GM12878 (cell line): ENCODE measurements around the gene DAAM2. TPM values are rescaled to one million over a fixed set of nuclear protein-coding genes. Genes with fewer than 3 reads are reported as not detected.

Experiments
- ATAC-seq: fragments of 200-7000 bp; cut with Tn5 transposase; 3 replicates; pipeline ENCODE4 v1.9.1; 2020; ENCODE audit warnings: mild to moderate bottlenecking, moderate library complexity
- BruUV-seq: library from RNA; stranded (reverse); fragments of 400-500 nt; replicated peaks from 2 replicates; lab custom pipeline; 2021; lab: Mats Ljungman, UMichigan
- CTCF ChIA-PET: fragments of 300-600 bp; sonication (Branson Sonifier 250); formaldehyde crosslinking; extraction: SDS; loops from one replicate; lab custom pipeline; 2021; ENCODE audit warnings: inconsistent platforms; lab: Yijun Ruan, JAX
- POLR2A ChIA-PET: fragments of 350-600 bp; formaldehyde crosslinking; extraction: SDS; loops from one replicate; lab custom pipeline; 2021; ENCODE audit warnings: inconsistent platforms; lab: Charles Lee
- RAD21 ChIA-PET: fragments of 300-600 bp; sonication (Branson Sonifier 250); formaldehyde crosslinking; loops from one replicate; lab custom pipeline; 2023; ENCODE audit warnings: antibody characterized with exemption; ENCODE audit not compliant: unreplicated experiment; lab: Charles Lee
- SMC1A ChIA-PET: fragments of 300-600 bp; sonication (Branson Sonifier 250); formaldehyde crosslinking; loops from one replicate; lab custom pipeline; 2023; ENCODE audit not compliant: unreplicated experiment, uncharacterized antibody; lab: Charles Lee
- DNase-seq: peaks from one replicate; pipeline ENCODE4 v3.0.0-alpha.2; 2011; ENCODE audit warnings: low read depth, low spot score
- FAIRE-seq: peaks from 3 replicates; lab custom pipeline; 2011; peaks lifted over from hg19 to GRCh38; lab: Jason Lieb, UNC
- H2AFZ ChIP-seq: 2 replicates; pipeline ENCODE4 v1.6.0; 2011; ENCODE audit warnings: low read depth, low read length, control low read depth; ENCODE audit not compliant: control insufficient read depth
- H3K27ac ChIP-seq: 2 replicates; pipeline ENCODE4 v1.5.1; 2011; ENCODE audit warnings: control low read depth; ENCODE audit not compliant: control insufficient read depth, insufficient read depth
- H3K27me3 ChIP-seq, 2 experiments: replicated peaks in 1 of 2; 2 replicates each; pipeline versions ENCODE4 v1.6.0 to v1.6.1; 2011; ENCODE audit warnings: low read length in 1 of 2; ENCODE audit not compliant: control insufficient read depth in 2 of 2, insufficient read depth in 2 of 2
- H3K36me3 ChIP-seq, 2 experiments: 2 replicates each; pipeline ENCODE4 v1.5.1; 2011; ENCODE audit warnings: low read length in 1 of 2; ENCODE audit not compliant: control insufficient read depth in 2 of 2, insufficient read depth in 2 of 2
- H3K4me1 ChIP-seq: 2 replicates; pipeline ENCODE4 v1.6.1; 2011; ENCODE audit warnings: mild to moderate bottlenecking, low read length, moderate library complexity, mixed read lengths; ENCODE audit not compliant: control insufficient read depth, insufficient read depth
- H3K4me2 ChIP-seq: 2 replicates; pipeline ENCODE4 v1.6.0; 2011; ENCODE audit warnings: control low read depth; ENCODE audit not compliant: control insufficient read depth, insufficient read depth
- H3K4me3 ChIP-seq: fragments of 200-600 bp; sonication (generic); 2 replicates; pipeline ENCODE4 v1.5.1; 2016
- H3K79me2 ChIP-seq: 2 replicates; pipeline ENCODE4 v1.6.0; 2011; ENCODE audit warnings: low read length; ENCODE audit not compliant: control insufficient read depth, insufficient read depth
- H3K9ac ChIP-seq: 2 replicates; pipeline ENCODE4 v1.8.0; 2011; ENCODE audit warnings: low read length, control low read depth, mixed read lengths; ENCODE audit not compliant: control insufficient read depth, insufficient read depth
- H3K9me3 ChIP-seq: replicated peaks from 3 replicates; pipeline ENCODE4 v1.5.1; 2011; ENCODE audit warnings: mild to moderate bottlenecking, low read length; ENCODE audit not compliant: control insufficient read depth, insufficient read depth
- H4K20me1 ChIP-seq: 2 replicates; pipeline ENCODE4 v1.6.0; 2011; ENCODE audit not compliant: control insufficient read depth, insufficient read depth
- BCL3 ChIP-seq: IDR thresholded peaks from 2 replicates; pipeline ENCODE4 v1.6.1; 2011; ENCODE audit warnings: borderline replicate concordance, low read depth, mild to moderate bottlenecking, moderate library complexity, low read length; ENCODE audit not compliant: insufficient read depth, poor library complexity, severe bottlenecking
- CBX5 ChIP-seq: sonication (generic); IDR thresholded peaks from 2 replicates; pipeline ENCODE4 v1.6.1; 2016; ENCODE audit warnings: low read depth, moderate library complexity, mild to moderate bottlenecking, inconsistent platforms
- CEBPZ ChIP-seq: fragments of 150-350 bp; IDR thresholded peaks from 2 replicates; pipeline ENCODE4 v1.6.1; 2016; ENCODE audit warnings: low read depth, low read length
- CHD2 ChIP-seq: IDR thresholded peaks from 2 replicates; pipeline ENCODE4 v1.6.1; 2011; ENCODE audit warnings: low read depth, low read length, improper control_type of control experiment, borderline replicate concordance
- DPF2 ChIP-seq: fragments of 450-650 bp; IDR thresholded peaks from 2 replicates; pipeline ENCODE4 v1.6.1; 2017; ENCODE audit warnings: mild to moderate bottlenecking
- HDAC2 ChIP-seq: fragments of 200-600 bp; sonication (generic); IDR thresholded peaks from 2 replicates; pipeline ENCODE4 v1.6.1; 2017
- HDAC6 ChIP-seq: fragments of 200-600 bp; sonication (generic); IDR thresholded peaks from one replicate; pipeline ENCODE4 v1.8.0; 2017; ENCODE audit warnings: antibody characterized with exemption; ENCODE audit not compliant: unreplicated experiment
- IKZF2 ChIP-seq, 2 experiments: fragments of 450-650 bp; IDR thresholded peaks; 2 replicates each; pipeline ENCODE4 v1.6.1; 2017; ENCODE audit warnings: mild to moderate bottlenecking in 2 of 2, moderate library complexity in 2 of 2
- MAX ChIP-seq: IDR thresholded peaks from 2 replicates; pipeline ENCODE4 v1.6.1; 2012; ENCODE audit warnings: low read depth, low read length, improper control_type of control experiment
- MYC ChIP-seq: IDR thresholded peaks from 2 replicates; pipeline ENCODE4 v1.6.1; 2011; ENCODE audit warnings: mild to moderate bottlenecking, low read length, moderate library complexity, inconsistent platforms; ENCODE audit not compliant: insufficient read depth, insufficient replicate concordance, insufficient read length, severe bottlenecking
- PML ChIP-seq: IDR thresholded peaks from 2 replicates; pipeline ENCODE4 v1.6.1; 2012; ENCODE audit warnings: low read length, inconsistent platforms
- POLR2AphosphoS5 ChIP-seq: IDR thresholded peaks from 2 replicates; pipeline ENCODE4 v1.6.1; 2011; ENCODE audit warnings: mild to moderate bottlenecking, low read length, inconsistent platforms
- ZBED1 ChIP-seq: IDR thresholded peaks from 2 replicates; pipeline ENCODE4 v1.6.1; 2016; ENCODE audit warnings: borderline replicate concordance
- ZNF622 ChIP-seq: fragments of 450-650 bp; IDR thresholded peaks from 2 replicates; pipeline ENCODE4 v1.6.1; 2017; ENCODE audit warnings: mild to moderate bottlenecking, inconsistent platforms
- WGBS: methylation state at CpG from one replicate; pipeline ENCODE4 v1.1.6; 2016; ENCODE audit warnings: low lambda C conversion rate; ENCODE audit not compliant: insufficient replicate concordance, insufficient coverage; ENCODE audit errors: missing lambda C conversion rate; 5-methylcytosine and 5-hydroxymethylcytosine counted together
- in situ Hi-C: fragments of 300-500 bp; cut with MboI; formaldehyde crosslinking; loops from 9 replicates; pipeline ENCODE4 v1.14.3; 2018; ENCODE audit warnings: mixed read lengths
- intact Hi-C: fragments of 100-400 bp; cut with micrococcal nuclease; formaldehyde crosslinking; loops from one replicate; pipeline ENCODE4 v1.14.2; 2022; ENCODE audit not compliant: unreplicated experiment
- polyA plus RNA-seq, 11 experiments: library from polyadenylated mRNA; depleted of rRNA in 4 of 11; unstranded in 6 of 11; stranded (reverse) in 5 of 11; fragments of >200 nt; fragmentation: Nextera tagmentation in 4 of 11; fragmentation: Illumina TruSeq in 1 of 11; extraction: Ambion mirVana in 4 of 11; extraction: Trizol in 1 of 11; gene quantifications; 1 replicate in 1 of 11; 2 replicates in 10 of 11; pipeline versions ENCODE4 v1.2.1 to v1.2.3, GENCODE V29; 2011 to 2016; ENCODE audit warnings: inconsistent platforms in 2 of 11, missing spikeins in 2 of 11, low read depth in 1 of 11
- total RNA-seq, 4 experiments: library from RNA; depleted of rRNA in 3 of 4; stranded (reverse); fragments of >200 nt in 3 of 4; fragmentation: Illumina TruSeq in 1 of 4; extraction: Trizol in 1 of 4; gene quantifications; 2 replicates each; pipeline versions ENCODE4 v1.2.1 to v1.2.3, GENCODE V29; 2013 to 2021

The DAAM2 gene
- total and polyA plus RNA-seq, 10 of the 15 experiments (the other 5 are each of a cell fraction or from before 2014, with no cell fraction given) = 0.05 to 0.22 TPM; not detected in 8

GRCh38 chr6:39918831-39919230, 126.7 kb downstream of the DAAM2 start:
- WGBS = 7% methylated on average over 5 of the region's 5 CpGs
- Histone ChIP-seq H3K4me2 (no peak overlapping the region), H3K27me3 (no peaks in the 10 kb centered on the region), H3K4me3 (no peak overlapping the region), H2AFZ (no peak overlapping the region), H4K20me1 (no peaks in the 10 kb centered on the region), H3K27ac (no peak overlapping the region), H3K4me1 (no peaks in the 10 kb centered on the region), H3K9me3 (no peaks in the 10 kb centered on the region), H3K79me2 (no peaks in the 10 kb centered on the region), H3K36me3 (no peaks in the 10 kb centered on the region), H3K9ac (no peak overlapping the region)
- BruUV-seq = no TSS peak
- ChIA-PET SMC1A (no interaction called here), POLR2A (no interaction called here), CTCF (interaction anchor here (0.7 to 2.0 kb wide), 4 partner anchors 9 to 63 kb away, joined by 3 to 6 read pairs (median 4); no protein-coding TSS in a partner anchor), RAD21 (no interaction called here)
- no peak for TF ChIP-seq POLR2AphosphoS5
- in situ Hi-C loops = no loop called here
- intact Hi-C loops = no loop called here
- no peak for FAIRE-seq
- no peak for DNase-seq
- ATAC-seq = no peak

- H3K9me3 ChIP-seq = no peaks in the 10 kb centered on the region
- intact Hi-C loops (no loop called here), in situ Hi-C loops (no loop called here)
- SMC1A ChIA-PET = no interaction called here
- FAIRE-seq = no peak
- CTCF ChIA-PET = interaction anchor here (1.8 kb wide), 1 partner anchor 10 kb away, joined by 4 read pairs; no protein-coding TSS in a partner anchor
- H3K79me2 ChIP-seq = no peaks in the 10 kb centered on the region
- H3K36me3 ChIP-seq = no peaks in the 10 kb centered on the region
- no peak overlapping the region for H2AFZ ChIP-seq
- no peak for DNase-seq
- no peak overlapping the region for H3K4me3 ChIP-seq
- POLR2A ChIA-PET = interaction anchor here (0.6 kb wide), 1 partner anchor 730 kb away, joined by 3 read pairs; no protein-coding TSS in a partner anchor
- H3K4me1 ChIP-seq = no peaks in the 10 kb centered on the region
- no peak overlapping the region for H3K9ac ChIP-seq
- no peak overlapping the region for H3K27ac ChIP-seq
- H3K27me3 ChIP-seq = no peaks in the 10 kb centered on the region
- no TSS peak for BruUV-seq
- ATAC-seq = no peak
- 42% methylated on average over 3 of the region's 3 CpGs for WGBS
- RAD21 ChIA-PET = no interaction called here
- no peak overlapping the region for H3K4me2 ChIP-seq
- no peaks in the 10 kb centered on the region for H4K20me1 ChIP-seq
- TF ChIP-seq HDAC6 (no peak), ZBED1 (no peak), HDAC2 (no peak), CEBPZ (no peak), MAX (no peak), MYC (no peak), PML (no peak), ZNF622 (no peak), CHD2 (no peak), IKZF2 (IDR thresholded peaks at IDR 0.05) (no peak), BCL3 (no peak), DPF2 (no peak), CBX5 (no peak)
Observed at GRCh38 chr6:39920157-39920556, 128.0 kb downstream of the DAAM2 start.
